ENCODE data around the gene SHB.

Gene SHB

DNA sequence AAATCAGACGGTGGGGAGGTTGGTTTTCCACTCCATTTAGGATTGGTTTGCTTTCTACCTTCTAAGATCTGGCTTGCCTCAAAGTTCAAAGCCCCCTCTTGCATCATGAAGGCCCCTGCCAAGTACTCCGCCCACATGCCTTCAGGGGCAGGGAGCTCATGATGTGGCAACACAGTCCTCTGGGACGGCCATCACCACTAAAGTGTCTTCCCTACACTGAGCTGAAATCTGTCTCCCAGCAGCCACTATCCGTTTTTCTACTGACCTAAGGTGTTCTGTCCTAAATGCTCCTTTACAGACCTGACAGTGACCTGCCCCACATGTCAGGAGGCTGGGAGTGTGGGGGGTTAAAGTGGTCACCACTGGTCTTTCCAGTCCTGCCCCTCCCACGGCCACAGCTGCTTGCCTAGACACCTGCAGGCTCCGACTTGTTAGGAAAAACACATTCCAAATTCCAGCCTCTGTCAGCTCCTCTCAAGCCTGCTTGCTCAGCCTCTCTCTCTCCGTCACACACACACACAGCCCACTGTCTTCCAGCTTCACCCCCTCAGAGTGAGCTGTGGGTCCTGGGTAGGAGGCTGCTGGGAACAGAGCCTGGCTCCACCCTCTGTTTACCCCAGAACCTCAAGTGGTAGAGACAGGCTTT is 44.9 kb downstream of the SHB start:
- no peak for DNase-seq (ENCODE audit: low read depth)

DNA sequence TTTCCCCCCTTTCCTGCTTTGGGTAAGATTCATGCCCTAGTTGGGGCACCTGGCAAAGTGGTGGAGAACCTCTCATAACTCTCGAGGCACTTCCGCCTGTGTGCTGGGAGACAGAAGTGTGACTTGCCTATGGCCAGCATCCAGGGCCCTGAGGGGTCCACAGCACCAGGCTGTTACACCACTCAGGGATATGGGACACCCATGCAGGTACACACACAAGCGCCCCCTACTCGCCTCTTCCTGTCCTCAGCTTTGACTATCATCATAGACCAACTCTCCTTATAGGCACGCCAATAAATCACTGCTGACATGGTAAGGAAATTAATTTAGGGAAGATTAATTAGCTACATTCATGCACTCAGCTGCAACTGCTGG is 45.4 kb downstream of the SHB start:
- DNase-seq (ENCODE audit: low read depth) = no peak

- DNase-seq (ENCODE audit: low read depth) = no peak
Measured at GRCh38 chr9:38022995-38023394, 46.0 kb downstream of the SHB start.

DNA sequence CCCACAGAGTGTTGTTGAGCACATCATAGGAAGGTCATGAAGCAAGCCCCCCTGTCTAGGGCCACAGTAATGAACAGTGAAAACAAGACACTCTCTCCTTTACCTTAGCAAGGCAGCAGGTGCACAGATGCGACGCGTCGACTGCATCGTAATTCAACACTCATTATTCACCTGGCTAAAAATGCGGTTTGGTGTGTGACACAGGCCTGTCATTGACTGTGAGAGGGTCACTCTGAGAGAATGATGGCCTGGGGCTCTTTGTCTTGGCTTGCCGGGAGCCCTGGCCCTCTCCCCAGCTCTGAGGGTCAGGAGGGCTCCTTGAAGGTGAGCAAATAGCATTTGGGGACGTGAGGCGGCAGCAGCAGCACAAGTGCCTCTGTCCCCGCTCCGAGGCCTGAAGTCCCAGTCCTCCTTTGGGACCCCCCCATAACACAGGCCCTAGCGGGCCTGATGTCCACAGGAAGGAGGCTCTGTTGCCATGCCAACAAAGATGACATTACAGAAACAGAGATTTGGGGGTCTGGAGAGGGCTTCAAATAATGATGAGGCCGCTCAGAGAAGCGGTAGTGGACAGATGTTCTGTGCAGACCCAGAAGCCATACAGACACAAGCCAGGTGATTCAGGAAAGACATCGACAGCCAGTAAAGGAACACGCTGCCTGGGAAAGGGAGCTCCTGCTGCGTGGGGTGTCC is 46.7 kb downstream of the SHB start:
- no peak for DNase-seq (ENCODE audit: low read depth)

DNA sequence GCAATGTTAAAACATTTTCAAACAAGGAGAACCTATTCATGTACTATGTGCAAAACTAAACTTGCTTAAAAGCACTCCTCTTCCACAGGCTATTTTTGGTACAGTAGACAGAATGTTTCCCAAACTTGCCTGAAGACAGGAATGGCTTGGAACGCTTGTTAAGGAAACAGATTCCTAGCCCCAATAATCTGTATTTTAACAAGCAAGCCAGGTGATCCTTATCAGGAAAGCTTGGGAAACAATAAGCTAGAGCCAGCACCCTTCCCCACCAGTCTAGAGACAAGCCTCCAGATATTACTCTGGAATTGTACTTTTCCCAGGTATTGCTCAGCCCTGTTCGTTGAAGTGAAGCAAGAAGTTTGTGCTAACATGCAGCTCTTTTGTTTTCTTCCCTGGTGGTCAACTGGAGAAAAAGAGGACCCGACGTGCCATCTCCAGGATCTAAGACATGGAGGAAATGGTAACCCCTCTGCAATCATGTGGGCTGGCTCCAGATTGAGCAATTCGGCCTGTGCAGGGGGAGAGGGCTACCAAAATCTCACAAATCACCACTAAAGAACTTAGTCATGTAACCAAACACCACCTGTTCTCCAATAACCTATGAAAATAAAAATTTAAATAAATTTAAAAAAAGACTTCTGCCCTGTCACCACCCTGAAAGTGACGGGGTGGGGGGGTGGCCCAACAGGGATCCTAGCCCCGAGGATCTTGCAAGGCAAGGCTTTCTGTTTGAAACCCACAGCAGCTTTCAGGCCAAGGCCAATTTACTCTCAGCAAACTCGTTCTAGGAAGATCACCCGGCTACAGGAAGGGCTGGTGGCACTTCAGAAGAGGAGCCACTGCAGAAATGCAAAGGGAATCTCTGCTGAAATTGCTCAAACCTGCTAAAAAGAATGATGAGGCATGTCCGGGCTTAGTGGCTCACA is 48.6 kb downstream of the SHB start:
- DNase-seq (ENCODE audit: low read depth) = no peak

- no peak for DNase-seq (ENCODE audit: low read depth)
Measured at GRCh38 chr9:38019731-38020130, 49.3 kb downstream of the SHB start.

- no peak for DNase-seq (ENCODE audit: low read depth)
Measured at GRCh38 chr9:38018958-38019602, 49.9 kb downstream of the SHB start.

DNA sequence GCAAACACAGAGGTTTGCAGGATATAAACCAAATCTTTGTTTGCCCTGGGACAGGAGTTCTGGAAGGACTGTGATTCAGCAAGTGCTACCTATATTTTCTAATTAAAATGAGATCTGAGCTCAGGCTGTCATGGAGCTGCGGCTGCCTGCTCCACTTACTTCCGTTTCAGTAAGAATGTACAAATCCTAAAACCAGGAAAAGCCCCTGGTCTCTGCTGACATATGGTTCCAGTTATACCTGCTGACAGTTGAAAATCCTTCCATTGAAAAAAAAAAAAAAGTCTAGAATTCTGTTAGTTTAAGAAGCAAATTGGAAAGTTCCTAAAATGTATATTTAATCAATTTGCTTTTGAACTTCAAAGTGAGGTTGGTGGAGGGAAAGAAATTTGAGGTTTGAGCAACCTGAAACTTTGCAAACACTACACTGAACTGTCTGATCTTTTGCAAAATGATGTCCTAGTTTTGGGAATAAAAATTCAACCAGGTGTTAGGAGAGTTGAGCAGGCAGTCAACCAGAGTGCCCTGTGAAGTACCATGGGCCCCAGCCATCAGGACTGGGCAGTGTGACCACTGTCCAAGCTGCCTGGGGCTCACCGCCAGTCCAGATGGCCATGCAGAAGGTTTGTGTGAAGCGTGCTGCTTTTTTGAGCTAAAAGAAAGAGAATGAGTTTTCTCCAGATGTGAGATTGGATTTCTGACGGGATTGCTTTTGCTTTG is 50.6 kb downstream of the SHB start:
- no peak for DNase-seq (ENCODE audit: low read depth)

- no peak for DNase-seq (ENCODE audit: low read depth)
Measured at GRCh38 chr9:38017885-38018186, 51.2 kb downstream of the SHB start.

DNA sequence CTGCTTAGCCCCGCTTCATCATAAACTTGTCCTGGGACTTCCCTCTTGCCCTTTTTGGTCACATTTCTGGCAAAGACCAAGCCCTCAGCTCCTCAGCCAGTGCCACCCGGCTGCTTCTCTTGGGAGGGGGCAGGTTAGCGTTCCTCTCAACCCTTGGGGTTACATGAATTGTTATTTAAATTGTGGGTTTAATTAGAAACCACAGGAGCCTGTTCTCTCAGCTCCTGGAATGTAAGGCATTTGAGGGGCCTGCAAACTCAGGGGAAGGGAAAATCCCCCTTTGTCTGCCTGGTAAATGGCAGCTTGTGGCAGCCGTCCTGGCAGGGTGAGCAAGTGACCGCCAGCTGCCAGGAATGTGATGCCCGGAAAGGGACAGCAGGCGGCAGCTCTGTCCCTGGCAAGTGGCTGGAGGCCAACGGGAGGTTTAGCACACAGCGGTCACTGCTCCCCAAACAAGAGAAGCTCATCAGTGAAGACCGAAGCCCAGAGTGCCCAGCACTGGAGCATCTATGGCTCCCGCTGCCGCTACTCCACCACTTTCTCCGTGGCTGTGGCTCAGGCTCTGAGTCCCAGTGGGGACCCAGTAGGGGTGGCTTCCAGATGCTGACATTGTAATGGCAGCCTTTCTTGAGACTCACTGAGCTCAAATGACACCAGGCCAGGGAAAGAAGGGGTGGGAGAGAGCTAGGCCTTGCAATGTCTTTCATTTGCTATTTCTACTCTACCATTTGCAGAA is 51.7 kb downstream of the SHB start:
- no peak for DNase-seq (ENCODE audit: low read depth)

- DNase-seq (ENCODE audit: low read depth) = no peak
Measured at GRCh38 chr9:38016375-38017135, 52.5 kb downstream of the SHB start.

GRCh38 chr9:38015906-38016305 is 53.1 kb downstream of the SHB start:
- DNase-seq (ENCODE audit: low read depth) = no peak

- no peak for DNase-seq (ENCODE audit: low read depth)
Measured at GRCh38 chr9:38015266-38015665, 53.8 kb downstream of the SHB start.

DNA sequence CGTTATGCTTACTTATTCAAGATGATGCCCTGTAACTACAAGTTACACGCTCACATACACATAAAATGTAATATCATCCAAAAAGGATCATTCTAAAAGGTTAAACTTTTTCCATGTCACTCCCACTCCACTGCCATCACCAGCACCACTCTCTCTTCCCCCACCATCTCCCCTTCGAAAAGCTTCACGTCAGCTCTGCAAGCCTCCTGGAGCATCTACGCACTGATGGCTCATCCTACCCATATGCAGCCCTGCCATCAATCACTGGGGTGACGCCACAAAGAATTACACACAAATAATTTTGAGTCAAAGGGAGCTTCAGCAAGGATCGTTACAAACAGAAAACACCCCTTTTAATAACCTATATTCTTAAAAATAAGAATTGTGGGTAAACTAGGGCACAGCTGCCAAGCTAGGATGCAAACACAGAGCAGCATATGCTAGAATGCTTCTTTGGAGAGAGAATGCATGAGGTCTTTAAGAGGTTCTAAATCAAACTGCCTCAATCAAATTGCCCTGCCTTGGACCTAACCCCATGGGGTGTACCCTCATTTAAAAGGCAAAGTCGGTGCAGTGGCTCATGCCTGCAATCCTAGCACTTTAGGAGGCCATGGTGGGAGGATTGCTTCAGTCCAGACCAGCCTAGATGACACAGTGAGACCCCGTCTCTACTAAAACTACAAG is 56.1 kb downstream of the SHB start:
- no peak for DNase-seq (ENCODE audit: low read depth)

DNA sequence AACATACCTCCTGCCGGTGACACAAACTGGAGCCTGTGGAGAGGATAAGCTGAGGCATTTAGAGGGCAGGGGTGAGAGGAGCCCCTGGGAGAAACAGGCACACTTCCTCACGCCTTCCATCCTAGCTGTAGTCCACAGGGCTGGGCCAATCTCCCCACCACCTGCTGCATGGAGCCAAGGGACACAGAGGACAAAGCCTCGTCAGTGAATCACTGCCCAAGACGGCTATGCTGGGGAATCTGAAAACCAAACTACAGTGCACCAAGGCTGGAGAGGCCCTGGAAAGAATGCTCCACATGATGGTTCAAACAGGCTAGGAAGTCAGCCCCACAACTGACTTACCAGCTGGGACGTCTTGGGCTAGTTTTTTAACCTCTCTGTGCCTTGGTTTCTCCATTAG is 57.0 kb downstream of the SHB start:
- DNase-seq (ENCODE audit: low read depth) = no peak

- no peak for DNase-seq (ENCODE audit: low read depth)
Measured at GRCh38 chr9:38010918-38011704, 57.9 kb downstream of the SHB start.

DNA sequence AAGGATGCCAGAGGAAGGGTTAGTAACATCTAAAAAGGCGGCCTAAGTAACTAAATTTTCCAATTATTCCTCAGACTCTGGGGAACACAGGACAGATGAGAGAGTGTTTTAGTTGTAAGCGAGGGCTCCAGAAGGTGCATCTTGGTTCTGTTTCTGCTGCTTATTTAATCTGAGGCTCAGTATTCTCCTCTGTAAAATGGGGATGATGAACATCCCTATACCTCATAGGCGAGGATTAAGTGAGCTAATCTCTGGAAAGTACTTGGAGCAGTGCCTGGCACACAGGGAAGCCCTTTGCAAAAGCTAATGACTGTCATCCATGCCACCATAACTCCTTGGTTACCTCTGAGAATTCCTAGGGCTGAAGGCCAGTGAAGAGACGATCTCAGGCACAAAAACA is 59.0 kb downstream of the SHB start:
- DNase-seq (ENCODE audit: low read depth) = no peak

GRCh38 chr9:38009035-38009501 is 60.0 kb downstream of the SHB start:
- no peak for DNase-seq (ENCODE audit: low read depth)

Measured in T follicular helper cell (primary cell).